Caco-2 (cell line): ENCODE data around the gene HSDL2. TPM values are rescaled to one million over a fixed set of nuclear protein-coding genes. Genes with fewer than 3 reads are reported as not detected.

Experiments
- BruUV-seq: library from RNA; stranded (reverse); fragments of 400-500 nt; replicated peaks from 2 replicates; lab custom pipeline; 2021; lab: Mats Ljungman, UMichigan
- CTCF ChIA-PET: fragments of 300-600 bp; sonication (Branson Sonifier 250); formaldehyde crosslinking; loops from one replicate; lab custom pipeline; 2022; ENCODE audit warnings: antibody characterized with exemption; lab: Charles Lee
- POLR2A ChIA-PET: fragments of 300-600 bp; sonication (Branson Sonifier 250); formaldehyde crosslinking; loops from one replicate; lab custom pipeline; 2022; ENCODE audit warnings: antibody characterized with exemption; lab: Charles Lee
- DNase-seq, 2 experiments: peaks; one replicate each; pipeline versions ENCODE4 v3.0.0 to v3.0.0-alpha.2; 2020 to 2022
- H3K27me3 ChIP-seq: replicated peaks from 2 replicates; pipeline ENCODE4 v1.6.0; 2011; ENCODE audit warnings: low read length; ENCODE audit not compliant: control insufficient read depth, insufficient read depth
- H3K36me3 ChIP-seq: 2 replicates; pipeline ENCODE4 v1.5.1; 2011; ENCODE audit warnings: low read length; ENCODE audit not compliant: control insufficient read depth, insufficient read depth
- H3K4me1 ChIP-seq: fragments of 250-450 bp; sonication (Bioruptor Pico); 2 replicates; pipeline ENCODE4 v1.5.1; 2020; ENCODE audit warnings: mild to moderate bottlenecking
- H3K4me3 ChIP-seq: 2 replicates; pipeline ENCODE4 v1.5.1; 2011; ENCODE audit warnings: low read depth, mild to moderate bottlenecking, control low read depth, low read length
- H3K9me3 ChIP-seq: fragments of 250-450 bp; sonication (Bioruptor Pico); 2 replicates; pipeline ENCODE4 v1.5.1; 2020; ENCODE audit warnings: mild to moderate bottlenecking, moderate library complexity
- H3K27ac Mint-ChIP-seq: one replicate; pipeline ENCODE4 v1.8.0; 2022; ENCODE audit warnings: mixed read lengths; ENCODE audit not compliant: unreplicated experiment
- H3K27me3 Mint-ChIP-seq: one replicate; pipeline ENCODE4 v1.8.0; 2022; ENCODE audit warnings: mixed read lengths; ENCODE audit not compliant: insufficient read depth, unreplicated experiment
- H3K36me3 Mint-ChIP-seq: one replicate; pipeline ENCODE4 v1.8.0; 2022; ENCODE audit warnings: mild to moderate bottlenecking, mixed read lengths; ENCODE audit not compliant: insufficient read depth, unreplicated experiment
- H3K4me1 Mint-ChIP-seq: one replicate; pipeline ENCODE4 v1.8.0; 2022; ENCODE audit warnings: low read depth, mixed read lengths; ENCODE audit not compliant: unreplicated experiment
- H3K4me3 Mint-ChIP-seq: one replicate; pipeline ENCODE4 v1.8.0; 2022; ENCODE audit warnings: mild to moderate bottlenecking, moderate library complexity, mixed read lengths; ENCODE audit not compliant: unreplicated experiment
- H3K9me3 Mint-ChIP-seq: one replicate; pipeline ENCODE4 v1.8.0; 2022; ENCODE audit warnings: mixed read lengths; ENCODE audit not compliant: unreplicated experiment
- intact Hi-C: fragments of 100-400 bp; cut with micrococcal nuclease; formaldehyde crosslinking; loops from one replicate; pipeline ENCODE4 v1.10.0; 2022; ENCODE audit not compliant: unreplicated experiment
- total RNA-seq: library from RNA; stranded (reverse); gene quantifications from 2 replicates; pipeline ENCODE4 v1.2.3, GENCODE V29; 2022
- TF ChIP-seq, protein P1 (sequence below), 2 experiments: fragments of 200-600 bp in 1 of 2; IDR thresholded peaks; 1 replicate in 1 of 2; 2 replicates in 1 of 2; pipeline versions ENCODE4 v1.5.1 to v1.8.0; 2011 to 2022; ENCODE audit warnings: antibody characterized with exemption in 1 of 2, control low read depth in 1 of 2, inconsistent platforms in 1 of 2, low read depth in 1 of 2, low read length in 1 of 2, mild to moderate bottlenecking in 1 of 2, moderate library complexity in 1 of 2; ENCODE audit not compliant: insufficient read depth in 1 of 2, severe bottlenecking in 1 of 2, unreplicated experiment in 1 of 2

The HSDL2 gene
- total RNA-seq, 1 experiment from 2014 or later: 134 TPM

DNA sequence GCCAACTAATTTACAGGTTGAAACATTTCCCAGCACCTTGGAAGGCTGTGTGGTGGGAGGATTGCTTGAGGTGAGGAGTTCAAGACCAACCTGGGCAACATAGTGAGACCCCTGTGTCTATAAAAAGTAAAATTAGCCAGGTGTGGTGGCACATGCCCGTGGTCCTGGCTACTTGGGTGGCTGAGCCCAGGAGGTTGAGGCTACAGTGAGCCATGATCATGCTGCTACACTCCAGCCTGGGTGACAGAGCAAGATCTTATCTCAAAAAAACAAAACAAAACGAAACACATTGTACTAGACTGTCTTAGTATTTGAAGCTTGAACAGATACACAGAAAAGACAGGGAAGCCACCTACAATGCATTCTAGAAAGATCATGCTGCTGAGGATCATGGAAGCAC lies 2.8 kb upstream of the HSDL2 start:
- Mint-ChIP-seq H3K27ac (no peak overlapping the region), H3K4me3 (peak overlapping the region; percentile 99), H3K4me1 (peaks cover 24% of the 10 kb centered on the region), H3K9me3 (peaks cover 8% of the 10 kb centered on the region), H3K36me3 (peaks cover 27% of the 10 kb centered on the region), H3K27me3 (no peaks in the 10 kb centered on the region)
- CTCF ChIA-PET: no interaction called here
- Histone ChIP-seq H3K9me3 (no peaks in the 10 kb centered on the region), H3K27me3 (no peaks in the 10 kb centered on the region), H3K36me3 (no peaks in the 10 kb centered on the region; the same call in none of the 2 replicates), H3K4me3 (no peak overlapping the region), H3K4me1 (peaks cover 26% of the 10 kb centered on the region)
- no TSS peak for BruUV-seq
- no peak for DNase-seq
- intact Hi-C loops: no loop called here
- POLR2A ChIA-PET: interaction anchor here (0.6 kb wide), 1 partner anchor 28 kb away, joined by 3 read pairs; no protein-coding TSS in a partner anchor
- TF ChIP-seq, protein P1, sequence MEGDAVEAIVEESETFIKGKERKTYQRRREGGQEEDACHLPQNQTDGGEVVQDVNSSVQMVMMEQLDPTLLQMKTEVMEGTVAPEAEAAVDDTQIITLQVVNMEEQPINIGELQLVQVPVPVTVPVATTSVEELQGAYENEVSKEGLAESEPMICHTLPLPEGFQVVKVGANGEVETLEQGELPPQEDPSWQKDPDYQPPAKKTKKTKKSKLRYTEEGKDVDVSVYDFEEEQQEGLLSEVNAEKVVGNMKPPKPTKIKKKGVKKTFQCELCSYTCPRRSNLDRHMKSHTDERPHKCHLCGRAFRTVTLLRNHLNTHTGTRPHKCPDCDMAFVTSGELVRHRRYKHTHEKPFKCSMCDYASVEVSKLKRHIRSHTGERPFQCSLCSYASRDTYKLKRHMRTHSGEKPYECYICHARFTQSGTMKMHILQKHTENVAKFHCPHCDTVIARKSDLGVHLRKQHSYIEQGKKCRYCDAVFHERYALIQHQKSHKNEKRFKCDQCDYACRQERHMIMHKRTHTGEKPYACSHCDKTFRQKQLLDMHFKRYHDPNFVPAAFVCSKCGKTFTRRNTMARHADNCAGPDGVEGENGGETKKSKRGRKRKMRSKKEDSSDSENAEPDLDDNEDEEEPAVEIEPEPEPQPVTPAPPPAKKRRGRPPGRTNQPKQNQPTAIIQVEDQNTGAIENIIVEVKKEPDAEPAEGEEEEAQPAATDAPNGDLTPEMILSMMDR (IDR thresholded peaks at IDR 0.05; ENCODE audit: insufficient read depth in 1 of 2, low read depth in 1 of 2, low read length in 1 of 2, severe bottlenecking in 1 of 2, unreplicated experiment in 1 of 2): no peak

DNA sequence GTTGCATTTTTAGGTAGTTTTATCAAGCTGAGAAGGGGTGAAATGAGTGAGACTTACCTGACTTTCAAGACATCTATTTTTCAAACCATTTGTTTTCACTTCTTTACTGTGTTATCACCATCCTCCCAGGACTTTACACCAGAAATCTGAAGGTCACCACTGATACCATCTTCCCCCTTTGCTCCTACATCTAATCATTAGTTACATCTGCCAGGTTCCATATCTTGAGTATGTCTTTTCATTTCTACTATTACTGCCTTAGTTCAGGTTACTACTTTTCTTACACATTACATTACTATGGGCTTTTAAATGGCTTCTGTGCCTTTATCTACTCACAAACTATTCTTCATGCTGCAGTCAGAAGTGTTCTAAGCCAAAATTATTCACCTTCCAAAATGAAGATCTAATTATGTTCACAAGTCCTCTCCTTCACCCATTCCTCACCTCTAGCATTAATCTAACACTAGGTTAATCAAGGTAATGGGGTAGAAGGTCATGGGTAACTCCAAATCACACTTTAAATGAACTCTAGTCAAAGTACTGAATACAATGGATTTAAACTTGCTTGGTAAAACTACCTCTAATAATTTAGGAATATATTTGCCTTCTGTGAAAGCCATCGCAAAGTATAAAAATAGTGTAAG lies 2.1 kb upstream of the HSDL2 start:
- Histone ChIP-seq H3K36me3 (no peaks in the 10 kb centered on the region; the same call in none of the 2 replicates), H3K4me3 (peak overlapping the region; percentile 81), H3K4me1 (peaks cover 29% of the 10 kb centered on the region), H3K27me3 (no peaks in the 10 kb centered on the region), H3K9me3 (no peaks in the 10 kb centered on the region)
- Mint-ChIP-seq H3K4me3 (peak overlapping the region; percentile 99), H3K36me3 (peaks cover 27% of the 10 kb centered on the region), H3K27ac (peak overlapping the region; percentile 20), H3K4me1 (peaks cover 27% of the 10 kb centered on the region), H3K9me3 (peaks cover 8% of the 10 kb centered on the region), H3K27me3 (no peaks in the 10 kb centered on the region)
- ChIA-PET POLR2A (no interaction called here), CTCF (no interaction called here)
- no peak for DNase-seq
- BruUV-seq: no TSS peak
- TF ChIP-seq, protein P1 (IDR thresholded peaks at IDR 0.05; ENCODE audit: insufficient read depth in 1 of 2, low read depth in 1 of 2, low read length in 1 of 2, severe bottlenecking in 1 of 2, unreplicated experiment in 1 of 2): no peak
- intact Hi-C loops: no loop called here

DNA sequence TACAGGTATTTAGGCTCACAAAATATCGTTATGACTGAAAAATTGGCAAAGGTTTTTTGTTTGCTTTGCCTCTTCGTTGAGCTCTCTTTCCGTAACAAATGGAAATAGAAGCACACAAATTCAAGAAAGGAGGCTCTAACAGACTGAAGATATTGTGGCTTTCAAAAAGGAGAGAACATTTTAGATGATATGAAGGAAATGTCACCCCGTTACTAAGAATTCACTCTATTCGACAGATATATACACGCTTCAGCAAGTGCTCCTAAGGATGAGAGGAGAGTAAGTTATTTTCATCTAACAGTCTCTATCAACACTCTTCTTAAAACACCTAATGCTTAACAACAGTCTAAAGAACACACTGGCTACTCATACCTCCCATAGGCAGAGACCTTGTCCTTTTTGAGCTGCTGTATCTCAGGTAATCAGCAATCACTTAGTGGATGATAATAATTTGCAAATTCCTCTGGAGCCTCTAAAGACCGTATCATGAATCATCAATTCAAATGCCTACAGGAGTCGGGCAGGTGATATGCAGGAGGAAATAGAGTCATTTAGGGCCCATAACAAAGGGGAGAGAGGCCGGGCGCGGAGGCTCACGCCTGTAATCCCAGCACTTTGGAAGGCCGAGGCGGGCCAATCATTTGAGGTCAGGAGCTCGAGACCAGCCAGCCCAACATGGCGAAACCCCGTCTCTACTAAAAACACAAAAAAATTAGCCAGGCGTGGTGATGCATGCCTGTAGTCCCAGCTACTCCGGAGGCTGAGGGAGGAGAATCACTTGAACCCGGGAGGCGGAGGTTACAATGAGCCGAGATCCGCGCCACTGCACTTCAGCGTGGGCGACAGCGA lies 1.4 kb upstream of the HSDL2 start:
- Mint-ChIP-seq H3K4me1 (peaks cover 31% of the 10 kb centered on the region), H3K27ac (peak overlapping the region; percentile 98), H3K36me3 (peaks cover 29% of the 10 kb centered on the region), H3K4me3 (peak overlapping the region; percentile 99), H3K9me3 (peaks cover 8% of the 10 kb centered on the region), H3K27me3 (no peaks in the 10 kb centered on the region)
- ChIA-PET CTCF (interaction anchor here (1.0 to 1.4 kb wide), 2 partner anchors 45 to 339 kb away, joined by 3 to 7 read pairs; partner anchors contain the start of genes INIP and PTBP3), POLR2A (interaction anchor here (0.7 to 2.0 kb wide), 7 partner anchors 32 to 460 kb away, joined by 3 to 10 read pairs (median 5); partner anchors contain the start of gene PTBP3)
- no peaks in the 10 kb centered on the region for H3K27me3 ChIP-seq
- TF ChIP-seq, protein P1 (IDR thresholded peaks at IDR 0.05; ENCODE audit: insufficient read depth in 1 of 2, low read depth in 1 of 2, low read length in 1 of 2, severe bottlenecking in 1 of 2, unreplicated experiment in 1 of 2): no peak
- H3K4me1 ChIP-seq: peaks cover 35% of the 10 kb centered on the region
- BruUV-seq: no TSS peak
- H3K36me3 ChIP-seq: no peaks in the 10 kb centered on the region; the same call in none of the 2 replicates
- intact Hi-C loops: no loop called here
- no peaks in the 10 kb centered on the region for H3K9me3 ChIP-seq
- peak overlapping the region; percentile 81 for H3K4me3 ChIP-seq
- DNase-seq: no peak
